HCT116 (cell line): ENCODE results near the gene CNPY3. TPM values are rescaled to one million over a fixed set of nuclear protein-coding genes. Genes with fewer than 3 reads are reported as not detected.
"Not testable (repeated sequence)": the region's sequence is repeated elsewhere in the genome, so short reads cannot be mapped to it uniquely, and the experiment has no call there.

Experiments
- ATAC-seq: fragments of 200-7000 bp; cut with Tn5 transposase; 2 replicates; pipeline ENCODE4 v1.9.1; 2020; ENCODE audit warnings: mild to moderate bottlenecking, moderate library complexity
- BruUV-seq: library from RNA; stranded (reverse); fragments of 400-500 nt; replicated peaks from 2 replicates; lab custom pipeline; 2021; lab: Mats Ljungman, UMichigan
- CTCF ChIA-PET: fragments of 300-600 bp; sonication (Branson Sonifier 250); formaldehyde crosslinking; loops from one replicate; lab custom pipeline; 2021; ENCODE audit warnings: antibody characterized with exemption; lab: Charles Lee
- POLR2A ChIA-PET: fragments of 300-600, 350-600 bp; sonication (Branson Sonifier 250); formaldehyde crosslinking; loops from one replicate; lab custom pipeline; 2021; ENCODE audit warnings: antibody characterized with exemption; lab: Charles Lee
- RAD21 ChIA-PET, 2 experiments: fragments of 300-600 bp; sonication (Branson Sonifier 250); formaldehyde crosslinking; loops; one replicate each; lab custom pipeline; 2023; ENCODE audit warnings: low total read pairs in 2 of 2; ENCODE audit not compliant: uncharacterized antibody in 2 of 2, unreplicated experiment in 2 of 2, low non-redundant PET in 1 of 2; lab: Charles Lee
- DNase-seq: peaks from one replicate; pipeline ENCODE4 v3.0.0-alpha.2; 2010; ENCODE audit warnings: low read depth, low spot score
- H2AFZ ChIP-seq: fragments of 200-600 bp; shearing (Covaris generic), sonication (generic); 2 replicates; pipeline ENCODE4 v1.6.1; 2017; ENCODE audit warnings: low read depth, mixed run types, mixed read lengths, antibody characterized with exemption, low read length; ENCODE audit not compliant: poor library complexity, severe bottlenecking
- H3K27ac ChIP-seq: 2 replicates; pipeline ENCODE4 v1.5.1; 2012; ENCODE audit warnings: low read depth, low read length
- H3K27me3 ChIP-seq: fragments of 200-600 bp; sonication (generic); 2 replicates; pipeline ENCODE4 v1.6.1; 2016; ENCODE audit warnings: mixed run types, low read length, mixed read lengths; ENCODE audit not compliant: insufficient read depth
- H3K36me3 ChIP-seq, 2 experiments: fragments of 200-500 bp in 1 of 2; fragments of 200-600 bp in 1 of 2; sonication (Bioruptor generic) in 1 of 2; sonication (generic) in 1 of 2; 2 replicates each; pipeline versions ENCODE4 v1.5.1 to v1.6.1; 2014 to 2016; ENCODE audit warnings: low read length in 2 of 2, inconsistent platforms in 1 of 2, mixed read lengths in 1 of 2, mixed run types in 1 of 2; ENCODE audit not compliant: insufficient read depth in 2 of 2, control insufficient read depth in 1 of 2
- H3K4me1 ChIP-seq, 2 experiments: fragments of 200-600 bp in 1 of 2; sonication (generic) in 1 of 2; 2 replicates each; pipeline versions ENCODE4 v1.5.1 to v1.6.1; 2012 to 2017; ENCODE audit warnings: low read length in 2 of 2, inconsistent platforms in 1 of 2, mild to moderate bottlenecking in 1 of 2, mixed read lengths in 1 of 2, mixed run types in 1 of 2, moderate library complexity in 1 of 2; ENCODE audit not compliant: insufficient read depth in 2 of 2, control insufficient read depth in 1 of 2
- H3K4me2 ChIP-seq: fragments of 200-600 bp; sonication (generic); 2 replicates; pipeline ENCODE4 v1.6.1; 2017; ENCODE audit warnings: mixed run types, low read length, mixed read lengths
- H3K4me3 ChIP-seq, 2 experiments: fragments of 200-600 bp in 1 of 2; sonication (generic) in 1 of 2; replicated peaks in 1 of 2; 2 replicates each; pipeline ENCODE4 v1.5.1; 2011 to 2016; ENCODE audit warnings: low read length in 2 of 2, control low read depth in 1 of 2, low read depth in 1 of 2, mild to moderate bottlenecking in 1 of 2, mixed read lengths in 1 of 2, mixed run types in 1 of 2
- H3K79me2 ChIP-seq: fragments of 200-600 bp; sonication (generic); 2 replicates; pipeline ENCODE4 v1.6.1; 2017; ENCODE audit warnings: mild to moderate bottlenecking, mixed run types, low read length, moderate library complexity, mixed read lengths; ENCODE audit not compliant: insufficient read depth
- H3K9ac ChIP-seq: fragments of 200-600 bp; sonication (generic); 2 replicates; pipeline ENCODE4 v1.6.1; 2016; ENCODE audit warnings: low read length, mixed read lengths
- H3K9me2 ChIP-seq: fragments of 200-600 bp; sonication (generic), shearing (Covaris generic); 2 replicates; pipeline ENCODE4 v1.6.1; 2017; ENCODE audit warnings: mixed run types, mild to moderate bottlenecking, moderate library complexity; ENCODE audit not compliant: insufficient read depth
- H3K9me3 ChIP-seq, 2 experiments: fragments of 200-500 bp in 1 of 2; fragments of 200-600 bp in 1 of 2; sonication (Bioruptor generic) in 1 of 2; sonication (generic) in 1 of 2; 2 replicates each; pipeline ENCODE4 v1.6.1; 2014 to 2017; ENCODE audit warnings: low read length in 2 of 2, mixed read lengths in 2 of 2, inconsistent platforms in 1 of 2, low read depth in 1 of 2, mild to moderate bottlenecking in 1 of 2, mixed run types in 1 of 2, moderate library complexity in 1 of 2; ENCODE audit not compliant: control insufficient read depth in 1 of 2, insufficient read depth in 1 of 2
- H4K20me1 ChIP-seq: fragments of 200-600 bp; sonication (generic), shearing (Covaris generic); 2 replicates; pipeline ENCODE4 v1.6.1; 2017; ENCODE audit warnings: mixed run types, mild to moderate bottlenecking, moderate library complexity; ENCODE audit not compliant: insufficient read depth
- ELF1 ChIP-seq: IDR thresholded peaks from 2 replicates; pipeline ENCODE4 v1.6.1; 2012; ENCODE audit warnings: low read depth, borderline replicate concordance
- REST ChIP-seq: IDR thresholded peaks from 2 replicates; pipeline ENCODE4 v1.6.1; 2012; ENCODE audit warnings: low read depth
- intact Hi-C: fragments of 100-400 bp; cut with micrococcal nuclease; formaldehyde crosslinking; loops from 2 replicates; pipeline ENCODE4 v1.10.0; 2022
- total RNA-seq: library from RNA; stranded (reverse); gene quantifications from one replicate; pipeline ENCODE4 v1.2.1, GENCODE V29; 2021; ENCODE audit not compliant: unreplicated experiment

The CNPY3 gene
- total RNA-seq, 1 experiment from 2014 or later: 49.1 TPM

GRCh38 chr6:42952389-42952788 lies 23.1 kb downstream of the CNPY3 start:
- no peak for ATAC-seq
- no peaks in the 10 kb centered on the region for H3K9me2 ChIP-seq
- no TSS peak for BruUV-seq
- no peaks in the 10 kb centered on the region for H3K9me3 ChIP-seq
- no peak overlapping the region for H3K27ac ChIP-seq
- H4K20me1 ChIP-seq: no peaks in the 10 kb centered on the region; the same call in 1 of the 2 replicates
- no peak overlapping the region for H3K4me2 ChIP-seq
- DNase-seq: no peak
- H3K9ac ChIP-seq: no peak overlapping the region
- ChIA-PET POLR2A (no interaction called here), CTCF (interaction anchor here (0.7 kb wide), 1 partner anchor 200 kb away, joined by 3 read pairs; no protein-coding TSS in a partner anchor), RAD21 (no interaction called here)
- H3K4me3 ChIP-seq: no peak overlapping the region
- H3K36me3 ChIP-seq: no peaks in the 10 kb centered on the region
- H3K4me1 ChIP-seq: no peaks in the 10 kb centered on the region
- TF ChIP-seq REST: no peak
- TF ChIP-seq ELF1: no peak
- H3K79me2 ChIP-seq: no peaks in the 10 kb centered on the region
- H2AFZ ChIP-seq: no peak overlapping the region
- no peaks in the 10 kb centered on the region for H3K27me3 ChIP-seq
- intact Hi-C loops: no loop called here

DNA sequence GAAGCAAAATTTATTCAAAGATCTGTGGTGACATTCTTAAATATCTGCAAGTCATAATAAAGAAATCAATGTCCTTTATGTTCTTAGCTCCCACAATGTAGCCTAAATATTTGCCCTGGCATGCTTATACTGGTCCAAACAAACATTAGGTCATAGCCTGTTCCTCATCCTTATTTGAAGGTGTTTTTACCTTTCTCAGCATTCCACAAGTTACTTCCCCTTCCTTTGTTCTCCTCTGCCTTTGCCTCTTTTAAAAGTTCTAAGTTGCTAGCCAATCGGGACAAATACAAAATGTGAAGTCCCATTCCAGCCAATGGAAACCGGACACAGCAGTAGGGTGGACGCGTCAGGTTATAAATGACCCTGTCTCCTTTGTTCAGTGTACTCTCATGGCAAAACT lies 25.1 kb downstream of the CNPY3 start:
- H3K4me3 ChIP-seq, H2AFZ ChIP-seq, H3K27ac ChIP-seq, BruUV-seq, POLR2A ChIA-PET, H3K9me2 ChIP-seq, H3K79me2 ChIP-seq, H3K27me3 ChIP-seq, DNase-seq, H3K4me2 ChIP-seq, intact Hi-C loops, H3K9me3 ChIP-seq, ATAC-seq, CTCF ChIA-PET, H3K36me3 ChIP-seq, H3K9ac ChIP-seq, H3K4me1 ChIP-seq, H4K20me1 ChIP-seq, RAD21 ChIA-PET: not testable (repeated sequence)
